Esophagus muscularis mucosa (tissue), 4 donors: ENCODE results near the gene MPO.

Experiments
- CTCF ChIP-seq, 3 experiments: fragments of 200-600 bp in 2 of 3; fragments of 450-650 bp in 1 of 3; sonication (generic) in 2 of 3; IDR thresholded peaks; one replicate each; pipeline ENCODE4 v1.5.1; 2017 to 2019; ENCODE audit warnings: antibody characterized with exemption in 3 of 3, mild to moderate bottlenecking in 2 of 3, moderate library complexity in 1 of 3
- EP300 ChIP-seq: sonication (generic); formaldehyde crosslinking; IDR thresholded peaks from one replicate; pipeline ENCODE4 v1.6.1; 2017; ENCODE audit warnings: antibody characterized with exemption
- POLR2A ChIP-seq: fragments of 450-650 bp; IDR thresholded peaks from one replicate; pipeline ENCODE4 v1.6.1; 2017; ENCODE audit warnings: antibody characterized with exemption, moderate library complexity, mild to moderate bottlenecking, low read depth
- POLR2AphosphoS5 ChIP-seq, 2 donors: sonication (generic); formaldehyde crosslinking; IDR thresholded peaks; one replicate each; pipeline ENCODE4 v1.6.1; 2017; ENCODE audit warnings: antibody characterized with exemption in 2 of 2

GRCh38 chr17:58324409-58325288, 43.9 kb upstream of the MPO start:
- no peak for TF ChIP-seq POLR2A
- TF ChIP-seq CTCF (IDR thresholded peaks at IDR 0.05) = peak in 1 of 3 experiments; percentile 6
- TF ChIP-seq EP300 = no peak
- TF ChIP-seq POLR2AphosphoS5 (IDR thresholded peaks at IDR 0.05) = peak; percentile 25 to 37
